Ramos (cell line): Measurements from ENCODE around the gene SUSD3.

Experiments used
- in situ Hi-C: fragments of 300-500 bp; cut with MboI; formaldehyde crosslinking; loops from one replicate; pipeline ENCODE4 v1.14.3; 2022; ENCODE audit warnings: low sequenced_read_pairs; ENCODE audit not compliant: unreplicated experiment

The SUSD3 gene

GRCh38 chr9:93132287-93132927 lies 73.9 kb downstream of the SUSD3 start:
- in situ Hi-C loops = no loop called here

DNA sequence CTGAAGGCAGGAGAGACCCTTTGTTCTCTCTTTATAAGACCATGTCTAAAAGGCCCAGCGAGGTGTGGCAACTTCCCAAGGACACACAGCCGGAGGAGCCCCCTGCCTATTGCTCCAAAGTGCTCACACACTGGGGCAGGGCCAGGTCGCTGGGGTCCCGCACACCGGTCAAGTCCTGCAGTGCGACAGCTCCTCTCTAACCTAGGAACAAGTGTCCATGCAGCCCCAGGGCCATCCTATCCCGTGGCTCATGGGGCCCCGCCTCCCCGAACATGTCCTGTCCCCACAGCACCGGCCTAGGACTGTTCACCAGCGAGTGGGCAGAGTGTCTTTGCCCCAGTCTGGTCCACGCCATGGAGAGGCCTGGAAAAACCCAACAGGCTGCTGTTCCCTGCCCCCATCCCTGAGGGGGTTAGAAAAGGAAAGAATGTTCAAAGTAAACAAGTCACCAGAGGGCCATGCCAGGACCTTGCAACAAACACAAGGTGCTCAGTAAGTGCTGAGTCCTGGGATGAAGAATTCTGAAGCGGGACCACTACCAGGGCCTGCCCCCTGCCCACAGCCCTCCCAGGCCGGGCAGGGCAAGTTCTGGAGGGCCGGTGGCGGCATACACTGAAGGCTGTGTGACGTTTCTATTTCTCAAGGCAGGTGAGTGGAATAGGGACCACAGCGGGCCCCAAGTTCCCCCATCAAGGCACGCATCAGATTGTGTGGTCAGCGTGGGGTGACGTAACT lies 74.6 kb downstream of the SUSD3 start:
- in situ Hi-C loops = no loop called here

DNA sequence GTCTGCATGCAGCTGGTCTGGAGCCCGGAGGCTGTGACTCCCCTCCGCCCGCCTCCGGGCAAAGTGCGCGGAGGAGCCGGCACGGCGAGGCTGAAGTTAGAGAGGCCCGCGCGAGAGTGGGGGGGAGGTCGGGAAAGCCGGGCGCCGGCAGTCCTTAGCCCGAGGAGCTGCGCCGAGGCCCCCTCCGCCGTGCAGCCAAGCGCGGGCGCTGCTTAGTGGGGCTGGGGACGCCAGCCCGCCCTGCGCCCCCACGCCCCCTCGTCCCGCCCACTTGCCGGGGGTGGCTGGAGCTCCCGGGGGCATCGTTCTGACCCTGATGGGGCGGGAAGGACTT lies 75.1 kb downstream of the SUSD3 start:
- in situ Hi-C loops = no loop called here

DNA sequence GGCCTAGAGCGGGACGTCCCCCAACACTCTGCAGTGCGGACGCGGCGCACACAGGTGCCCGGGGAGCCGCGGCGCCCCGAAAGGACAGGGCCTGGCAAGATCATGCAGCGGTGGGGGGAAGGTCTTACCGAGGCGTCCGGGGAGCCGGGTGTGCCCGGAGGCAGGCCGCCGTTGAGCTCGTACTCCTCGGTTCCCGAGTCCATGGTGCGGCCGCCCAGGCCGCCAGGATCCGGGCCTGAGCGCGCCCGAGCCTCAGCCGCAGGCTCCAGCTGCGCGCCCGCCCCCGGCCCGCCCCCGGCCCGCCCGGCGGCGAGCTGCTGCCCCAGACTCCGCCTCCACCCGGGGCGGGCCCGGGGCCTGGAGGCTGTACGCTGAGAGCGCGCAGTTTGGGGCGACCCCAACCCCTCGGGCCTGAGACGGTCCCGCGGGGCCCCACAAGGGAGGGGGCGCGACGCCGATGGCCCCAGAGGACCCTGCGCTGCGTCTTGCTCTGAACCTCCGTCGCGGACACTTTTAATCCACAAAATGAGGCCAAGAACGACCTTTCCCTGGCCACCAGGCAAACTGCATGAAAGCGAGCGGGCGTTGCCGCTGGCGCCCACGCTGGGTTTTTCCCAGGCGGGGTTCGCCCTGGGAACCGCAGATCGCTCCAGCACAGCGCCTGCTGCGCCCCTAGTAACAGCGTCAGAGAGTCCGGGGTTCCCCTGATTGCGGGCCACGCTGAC lies 75.7 kb downstream of the SUSD3 start, which contains the start of gene NINJ1:
Gene NINJ1 (minus strand): TSS at position 237 of the 725 bp plus-strand sequence. CDS start 34 bp downstream, at position 203.
- in situ Hi-C loops = no loop called here
